HepG2 (cell line): ENCODE data around the gene CYP46A1. TPM values are rescaled to one million over a fixed set of nuclear protein-coding genes. Genes with fewer than 3 reads are reported as not detected.

Source experiments
- HMG20A ChIP-seq: IDR thresholded peaks from 2 replicates; pipeline ENCODE4 v1.6.1; 2016; ENCODE audit warnings: borderline replicate concordance
- HNRNPL ChIP-seq: fragments of 200-400 bp; formaldehyde crosslinking; IDR thresholded peaks from 2 replicates; pipeline ENCODE4 v1.6.1; 2017; ENCODE audit warnings: mild to moderate bottlenecking, low read depth, low read length
- KDM3A ChIP-seq: IDR thresholded peaks from 2 replicates; pipeline ENCODE4 v1.6.1; 2018; ENCODE audit warnings: low read depth, missing compliant biosample characterization
- MLLT10 ChIP-seq: sonication (generic); formaldehyde crosslinking; IDR thresholded peaks from 2 replicates; pipeline ENCODE4 v1.4.0; 2020; ENCODE audit warnings: missing genetic modification reagents
- NFE2L1 ChIP-seq: sonication (generic); formaldehyde crosslinking; IDR thresholded peaks from 2 replicates; pipeline ENCODE4 v1.4.0; 2020; ENCODE audit warnings: missing genetic modification reagents, mild to moderate bottlenecking, borderline replicate concordance
- NPAS2 ChIP-seq: sonication (generic); formaldehyde crosslinking; IDR thresholded peaks from 2 replicates; pipeline ENCODE4 v1.8.0; 2022; ENCODE audit warnings: mild to moderate bottlenecking, missing genetic modification reagents, borderline replicate concordance
- SETDB1 ChIP-seq: sonication (generic); formaldehyde crosslinking; IDR thresholded peaks from 2 replicates; pipeline ENCODE4 v1.5.1; 2020; ENCODE audit warnings: missing genetic modification reagents, mild to moderate bottlenecking, borderline replicate concordance
- ZNF343 ChIP-seq: sonication (generic); formaldehyde crosslinking; IDR thresholded peaks from 2 replicates; pipeline ENCODE4 v1.4.0; 2020; ENCODE audit warnings: mild to moderate bottlenecking, missing genetic modification reagents
- ZNF550 ChIP-seq: sonication (generic); formaldehyde crosslinking; IDR thresholded peaks from 2 replicates; pipeline ENCODE4 v1.4.0; 2020; ENCODE audit warnings: mild to moderate bottlenecking, missing genetic modification reagents, borderline replicate concordance
- ZNF616 ChIP-seq: sonication (generic); formaldehyde crosslinking; IDR thresholded peaks from 2 replicates; pipeline ENCODE4 v1.5.0; 2020; ENCODE audit warnings: low read depth, mild to moderate bottlenecking, missing genetic modification reagents
- ZSCAN25 ChIP-seq: sonication (generic); formaldehyde crosslinking; IDR thresholded peaks from 2 replicates; pipeline ENCODE4 v1.8.0; 2022; ENCODE audit warnings: mild to moderate bottlenecking, missing genetic modification reagents
- polyA plus RNA-seq, 8 experiments: library from polyadenylated mRNA; depleted of rRNA in 3 of 8; stranded (reverse) in 7 of 8; unstranded in 1 of 8; fragments of >200 nt; fragmentation: Illumina TruSeq in 4 of 8; extraction: Trizol in 4 of 8; gene quantifications; 2 replicates each; pipeline versions ENCODE4 v1.2.1 to v1.2.3, GENCODE V29; 2011 to 2016; ENCODE audit warnings: low read depth in 4 of 8, missing spikeins in 1 of 8, mixed read lengths in 1 of 8; ENCODE audit not compliant: insufficient read depth in 1 of 8
- total RNA-seq, 5 experiments: library from RNA; depleted of rRNA; stranded (reverse); fragments of >200 nt; fragmentation: Illumina TruSeq; extraction: Trizol; gene quantifications; 2 replicates each; pipeline ENCODE4 v1.2.3, GENCODE V29; 2016; ENCODE audit warnings: low read depth in 1 of 5
- TF ChIP-seq, protein P1 (sequence below): sonication (generic); formaldehyde crosslinking; IDR thresholded peaks from 2 replicates; pipeline ENCODE4 v1.5.0; 2020; ENCODE audit warnings: mild to moderate bottlenecking, missing genetic modification reagents
- TF ChIP-seq, protein P2 (sequence below): sonication (generic); formaldehyde crosslinking; IDR thresholded peaks from 2 replicates; pipeline ENCODE4 v1.4.0; 2020; ENCODE audit warnings: missing genetic modification reagents
- TF ChIP-seq, protein P3 (sequence below): sonication (generic); formaldehyde crosslinking; IDR thresholded peaks from 2 replicates; pipeline ENCODE4 v1.5.0; 2020; ENCODE audit warnings: mild to moderate bottlenecking, missing genetic modification reagents
- TF ChIP-seq, protein P4 (sequence below): fragments of 450-650 bp; IDR thresholded peaks from 2 replicates; pipeline ENCODE4 v1.6.1; 2017
- TF ChIP-seq, protein P5 (sequence below): sonication (generic); formaldehyde crosslinking; IDR thresholded peaks from 2 replicates; pipeline ENCODE4 v1.4.0; 2020; ENCODE audit warnings: mild to moderate bottlenecking, missing genetic modification reagents
- TF ChIP-seq, protein P6 (sequence below): sonication (generic); formaldehyde crosslinking; IDR thresholded peaks from 2 replicates; pipeline ENCODE4 v1.4.0; 2020; ENCODE audit warnings: missing genetic modification reagents

Gene CYP46A1
- total and polyA plus RNA-seq, 2 of the 13 experiments (the other 11 are each of a cell fraction or from before 2014, with no cell fraction given) = not detected

DNA sequence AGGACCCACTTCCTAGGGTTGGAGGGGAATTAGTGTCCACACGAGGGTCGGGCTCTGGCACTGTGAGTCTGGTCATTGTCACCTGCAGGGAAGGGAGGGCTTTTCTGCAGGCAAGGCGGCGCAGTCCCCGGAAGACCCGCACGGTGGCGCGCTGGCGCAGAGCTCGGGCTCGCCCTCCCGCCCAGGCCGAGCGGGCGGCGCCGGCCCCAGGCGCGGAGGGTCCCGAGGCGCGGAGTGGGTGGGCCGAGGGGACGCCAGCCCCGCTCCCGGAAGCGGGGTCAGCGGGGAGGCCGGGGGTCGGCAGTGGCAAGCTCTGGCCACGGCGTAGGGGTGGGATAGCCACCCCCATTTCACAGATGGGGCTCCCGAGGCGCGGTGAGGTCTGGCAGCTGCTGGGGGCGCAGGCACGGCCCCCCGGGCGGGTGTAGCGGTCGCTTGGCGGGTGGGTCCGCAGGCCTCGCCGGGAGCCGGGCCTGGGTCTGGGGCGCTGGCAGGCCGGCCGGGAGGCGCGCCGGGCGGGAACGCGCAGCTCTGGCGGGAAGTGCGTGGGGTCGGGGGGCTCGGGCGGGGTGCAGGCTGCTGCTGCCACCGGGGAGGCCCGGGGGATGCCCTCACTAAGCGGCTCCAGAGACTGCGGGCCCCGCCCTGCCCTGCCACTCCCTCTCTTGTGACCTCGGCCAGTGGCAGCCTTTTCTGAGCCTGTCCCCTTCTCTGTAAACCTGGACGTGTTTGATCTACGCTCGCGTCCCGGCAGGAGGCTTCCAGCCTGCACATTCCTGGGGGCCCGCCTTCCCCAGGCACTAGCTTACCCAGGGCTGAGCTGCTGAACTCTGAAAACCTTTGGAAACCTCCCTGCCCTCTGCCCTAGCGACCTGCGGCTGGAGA is 46.1 kb downstream of the CYP46A1 start (continued):
- TF ChIP-seq, protein P1, sequence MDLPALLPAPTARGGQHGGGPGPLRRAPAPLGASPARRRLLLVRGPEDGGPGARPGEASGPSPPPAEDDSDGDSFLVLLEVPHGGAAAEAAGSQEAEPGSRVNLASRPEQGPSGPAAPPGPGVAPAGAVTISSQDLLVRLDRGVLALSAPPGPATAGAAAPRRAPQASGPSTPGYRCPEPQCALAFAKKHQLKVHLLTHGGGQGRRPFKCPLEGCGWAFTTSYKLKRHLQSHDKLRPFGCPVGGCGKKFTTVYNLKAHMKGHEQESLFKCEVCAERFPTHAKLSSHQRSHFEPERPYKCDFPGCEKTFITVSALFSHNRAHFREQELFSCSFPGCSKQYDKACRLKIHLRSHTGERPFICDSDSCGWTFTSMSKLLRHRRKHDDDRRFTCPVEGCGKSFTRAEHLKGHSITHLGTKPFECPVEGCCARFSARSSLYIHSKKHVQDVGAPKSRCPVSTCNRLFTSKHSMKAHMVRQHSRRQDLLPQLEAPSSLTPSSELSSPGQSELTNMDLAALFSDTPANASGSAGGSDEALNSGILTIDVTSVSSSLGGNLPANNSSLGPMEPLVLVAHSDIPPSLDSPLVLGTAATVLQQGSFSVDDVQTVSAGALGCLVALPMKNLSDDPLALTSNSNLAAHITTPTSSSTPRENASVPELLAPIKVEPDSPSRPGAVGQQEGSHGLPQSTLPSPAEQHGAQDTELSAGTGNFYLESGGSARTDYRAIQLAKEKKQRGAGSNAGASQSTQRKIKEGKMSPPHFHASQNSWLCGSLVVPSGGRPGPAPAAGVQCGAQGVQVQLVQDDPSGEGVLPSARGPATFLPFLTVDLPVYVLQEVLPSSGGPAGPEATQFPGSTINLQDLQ (CRISPR knock-in tag) = no peak
- TF ChIP-seq ZNF616 (CRISPR knock-in tag) (no peak), SETDB1 (no peak), HMG20A (CRISPR knock-in tag) (no peak), NPAS2 (CRISPR knock-in tag) (no peak), KDM3A (CRISPR knock-in tag) (no peak), MLLT10 (no peak), ZNF343 (CRISPR knock-in tag) (no peak), ZSCAN25 (CRISPR knock-in tag) (no peak), ZNF550 (CRISPR knock-in tag) (no peak), NFE2L1 (CRISPR knock-in tag) (no peak), HNRNPL (peak; percentile 77)
- TF ChIP-seq, protein P2, sequence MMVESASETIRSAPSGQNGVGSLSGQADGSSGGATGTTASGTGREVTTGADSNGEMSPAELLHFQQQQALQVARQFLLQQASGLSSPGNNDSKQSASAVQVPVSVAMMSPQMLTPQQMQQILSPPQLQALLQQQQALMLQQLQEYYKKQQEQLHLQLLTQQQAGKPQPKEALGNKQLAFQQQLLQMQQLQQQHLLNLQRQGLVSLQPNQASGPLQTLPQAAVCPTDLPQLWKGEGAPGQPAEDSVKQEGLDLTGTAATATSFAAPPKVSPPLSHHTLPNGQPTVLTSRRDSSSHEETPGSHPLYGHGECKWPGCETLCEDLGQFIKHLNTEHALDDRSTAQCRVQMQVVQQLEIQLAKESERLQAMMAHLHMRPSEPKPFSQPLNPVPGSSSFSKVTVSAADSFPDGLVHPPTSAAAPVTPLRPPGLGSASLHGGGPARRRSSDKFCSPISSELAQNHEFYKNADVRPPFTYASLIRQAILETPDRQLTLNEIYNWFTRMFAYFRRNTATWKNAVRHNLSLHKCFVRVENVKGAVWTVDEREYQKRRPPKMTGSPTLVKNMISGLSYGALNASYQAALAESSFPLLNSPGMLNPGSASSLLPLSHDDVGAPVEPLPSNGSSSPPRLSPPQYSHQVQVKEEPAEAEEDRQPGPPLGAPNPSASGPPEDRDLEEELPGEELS (CRISPR knock-in tag) = no peak
- TF ChIP-seq, protein P3, sequence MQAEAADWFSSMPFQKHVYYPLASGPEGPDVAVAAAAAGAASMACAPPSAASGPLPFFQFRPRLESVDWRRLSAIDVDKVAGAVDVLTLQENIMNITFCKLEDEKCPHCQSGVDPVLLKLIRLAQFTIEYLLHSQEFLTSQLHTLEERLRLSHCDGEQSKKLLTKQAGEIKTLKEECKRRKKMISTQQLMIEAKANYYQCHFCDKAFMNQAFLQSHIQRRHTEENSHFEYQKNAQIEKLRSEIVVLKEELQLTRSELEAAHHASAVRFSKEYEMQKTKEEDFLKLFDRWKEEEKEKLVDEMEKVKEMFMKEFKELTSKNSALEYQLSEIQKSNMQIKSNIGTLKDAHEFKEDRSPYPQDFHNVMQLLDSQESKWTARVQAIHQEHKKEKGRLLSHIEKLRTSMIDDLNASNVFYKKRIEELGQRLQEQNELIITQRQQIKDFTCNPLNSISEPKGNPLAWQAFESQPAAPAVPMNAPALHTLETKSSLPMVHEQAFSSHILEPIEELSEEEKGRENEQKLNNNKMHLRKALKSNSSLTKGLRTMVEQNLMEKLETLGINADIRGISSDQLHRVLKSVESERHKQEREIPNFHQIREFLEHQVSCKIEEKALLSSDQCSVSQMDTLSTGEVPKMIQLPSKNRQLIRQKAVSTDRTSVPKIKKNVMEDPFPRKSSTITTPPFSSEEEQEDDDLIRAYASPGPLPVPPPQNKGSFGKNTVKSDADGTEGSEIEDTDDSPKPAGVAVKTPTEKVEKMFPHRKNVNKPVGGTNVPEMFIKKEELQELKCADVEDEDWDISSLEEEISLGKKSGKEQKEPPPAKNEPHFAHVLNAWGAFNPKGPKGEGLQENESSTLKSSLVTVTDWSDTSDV (CRISPR knock-in tag) = no peak
- TF ChIP-seq, protein P4, sequence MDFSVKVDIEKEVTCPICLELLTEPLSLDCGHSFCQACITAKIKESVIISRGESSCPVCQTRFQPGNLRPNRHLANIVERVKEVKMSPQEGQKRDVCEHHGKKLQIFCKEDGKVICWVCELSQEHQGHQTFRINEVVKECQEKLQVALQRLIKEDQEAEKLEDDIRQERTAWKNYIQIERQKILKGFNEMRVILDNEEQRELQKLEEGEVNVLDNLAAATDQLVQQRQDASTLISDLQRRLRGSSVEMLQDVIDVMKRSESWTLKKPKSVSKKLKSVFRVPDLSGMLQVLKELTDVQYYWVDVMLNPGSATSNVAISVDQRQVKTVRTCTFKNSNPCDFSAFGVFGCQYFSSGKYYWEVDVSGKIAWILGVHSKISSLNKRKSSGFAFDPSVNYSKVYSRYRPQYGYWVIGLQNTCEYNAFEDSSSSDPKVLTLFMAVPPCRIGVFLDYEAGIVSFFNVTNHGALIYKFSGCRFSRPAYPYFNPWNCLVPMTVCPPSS = no peak
- TF ChIP-seq, protein P5, sequence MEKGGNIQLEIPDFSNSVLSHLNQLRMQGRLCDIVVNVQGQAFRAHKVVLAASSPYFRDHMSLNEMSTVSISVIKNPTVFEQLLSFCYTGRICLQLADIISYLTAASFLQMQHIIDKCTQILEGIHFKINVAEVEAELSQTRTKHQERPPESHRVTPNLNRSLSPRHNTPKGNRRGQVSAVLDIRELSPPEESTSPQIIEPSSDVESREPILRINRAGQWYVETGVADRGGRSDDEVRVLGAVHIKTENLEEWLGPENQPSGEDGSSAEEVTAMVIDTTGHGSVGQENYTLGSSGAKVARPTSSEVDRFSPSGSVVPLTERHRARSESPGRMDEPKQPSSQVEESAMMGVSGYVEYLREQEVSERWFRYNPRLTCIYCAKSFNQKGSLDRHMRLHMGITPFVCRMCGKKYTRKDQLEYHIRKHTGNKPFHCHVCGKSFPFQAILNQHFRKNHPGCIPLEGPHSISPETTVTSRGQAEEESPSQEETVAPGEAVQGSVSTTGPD (CRISPR knock-in tag) = 0 out of 2 replicates have a peak, but pooled peaks have one; percentile 65
- TF ChIP-seq, protein P6, sequence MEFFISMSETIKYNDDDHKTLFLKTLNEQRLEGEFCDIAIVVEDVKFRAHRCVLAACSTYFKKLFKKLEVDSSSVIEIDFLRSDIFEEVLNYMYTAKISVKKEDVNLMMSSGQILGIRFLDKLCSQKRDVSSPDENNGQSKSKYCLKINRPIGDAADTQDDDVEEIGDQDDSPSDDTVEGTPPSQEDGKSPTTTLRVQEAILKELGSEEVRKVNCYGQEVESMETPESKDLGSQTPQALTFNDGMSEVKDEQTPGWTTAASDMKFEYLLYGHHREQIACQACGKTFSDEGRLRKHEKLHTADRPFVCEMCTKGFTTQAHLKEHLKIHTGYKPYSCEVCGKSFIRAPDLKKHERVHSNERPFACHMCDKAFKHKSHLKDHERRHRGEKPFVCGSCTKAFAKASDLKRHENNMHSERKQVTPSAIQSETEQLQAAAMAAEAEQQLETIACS = peak; percentile 50; the same call in 1 of the 2 replicates
